NCI-H1417 (cell line): ENCODE measurements around the gene RRAGB.
A peak's percentile ranks its signal among the peaks of the same experiment; 100 is the strongest.
"Not testable (repeated sequence)": the region's sequence is repeated elsewhere in the genome, so short reads cannot be mapped to it uniquely, and the experiment has no call there.

Experiments used
- DNase-seq, 3 experiments: peaks; one replicate each; lab custom pipeline; 2025; lab: John Stamatoyannopoulos, UW

Gene RRAGB

GRCh38 chrX:55717521-55718497 lies at the start of gene RRAGB:
Gene RRAGB, plus strand, starts transcription at chrX:55717749. Its CDS starts 579 bp downstream, at chrX:55718328.
- peak; percentile 80 to 97 (median 92) for DNase-seq

GRCh38 chrX:55668084-55668483 lies 49.5 kb upstream of the RRAGB start:
- no peak for DNase-seq

GRCh38 chrX:55688579-55688978 lies 29.0 kb upstream of the RRAGB start:
- DNase-seq, result peak in 1 of 3 experiments; percentile 5

- DNase-seq, result no peak
These were observed 22.1 kb upstream of the RRAGB start for GRCh38 chrX:55695227-55696018.

GRCh38 chrX:55697381-55697780 lies 20.2 kb upstream of the RRAGB start:
- no peak for DNase-seq

- no peak for DNase-seq
These were observed 14.9 kb upstream of the RRAGB start for GRCh38 chrX:55702671-55703070.

- DNase-seq, result not testable (repeated sequence)
These were observed 14.1 kb upstream of the RRAGB start for GRCh38 chrX:55703436-55703835.

GRCh38 chrX:55705066-55705465 lies 12.5 kb upstream of the RRAGB start:
- not testable (repeated sequence) for DNase-seq

- peak; percentile 1 to 25 (median 2) for DNase-seq
These were observed 7.8 kb upstream of the RRAGB start for GRCh38 chrX:55709735-55710134.

GRCh38 chrX:55710701-55711100 lies 6.8 kb upstream of the RRAGB start:
- no peak for DNase-seq

- DNase-seq, result no peak
These were observed 3.9 kb upstream of the RRAGB start for GRCh38 chrX:55713631-55714030.

- DNase-seq, result no peak
These were observed 3.4 kb upstream of the RRAGB start for GRCh38 chrX:55714161-55714560.

- DNase-seq, result no peak
These were observed 1.7 kb upstream of the RRAGB start for GRCh38 chrX:55715847-55716246.

GRCh38 chrX:55716937-55717336 lies 612 bp upstream of the RRAGB start:
- no peak for DNase-seq

GRCh38 chrX:55731826-55732225 lies 14.3 kb downstream of the RRAGB start:
- DNase-seq, result no peak

- DNase-seq, result no peak
These were observed 21.4 kb downstream of the RRAGB start for GRCh38 chrX:55738969-55739368.

- no peak for DNase-seq
These were observed 25.1 kb downstream of the RRAGB start for GRCh38 chrX:55742649-55743048.

GRCh38 chrX:55748463-55748862 lies 30.9 kb downstream of the RRAGB start:
- not testable (repeated sequence) for DNase-seq

- DNase-seq, result no peak
These were observed 32.7 kb downstream of the RRAGB start for GRCh38 chrX:55750256-55750655.

GRCh38 chrX:55754861-55755294 lies 37.3 kb downstream of the RRAGB start:
- no peak for DNase-seq

GRCh38 chrX:55758033-55758432 lies 40.5 kb downstream of the RRAGB start:
- no peak for DNase-seq

- no peak for DNase-seq
These were observed 41.9 kb downstream of the RRAGB start for GRCh38 chrX:55759478-55759877.

GRCh38 chrX:55767100-55767499 lies 49.6 kb downstream of the RRAGB start:
- no peak for DNase-seq
